Kasumi-1 (cell line): ENCODE results near the gene SDK1.

ENCODE experiments used
- DNase-seq, 2 experiments: peaks; one replicate each; lab custom pipeline; 2025; lab: John Stamatoyannopoulos, UW

SDK1 gene

GRCh38 chr7:4135301-4135700 lies 834.2 kb downstream of the SDK1 start:
- no peak for DNase-seq

GRCh38 chr7:4136036-4136435 lies 835.0 kb downstream of the SDK1 start:
- no peak for DNase-seq

- no peak for DNase-seq
Measured at GRCh38 chr7:4136501-4137110, 835.6 kb downstream of the SDK1 start.

GRCh38 chr7:4137552-4137951 lies 836.5 kb downstream of the SDK1 start:
- DNase-seq = no peak

- DNase-seq = no peak
Measured at GRCh38 chr7:4138866-4139265, 837.8 kb downstream of the SDK1 start.

- no peak for DNase-seq
Measured at GRCh38 chr7:4139656-4140625, 838.9 kb downstream of the SDK1 start.

- DNase-seq = no peak
Measured at GRCh38 chr7:4140933-4141332, 839.9 kb downstream of the SDK1 start.

GRCh38 chr7:4143006-4143405 lies 842.0 kb downstream of the SDK1 start:
- DNase-seq = no peak

- DNase-seq = no peak
Measured at GRCh38 chr7:4143511-4144171, 842.6 kb downstream of the SDK1 start.

GRCh38 chr7:4144172-4144701 lies 843.2 kb downstream of the SDK1 start:
- no peak for DNase-seq

- no peak for DNase-seq
Measured at GRCh38 chr7:4144811-4145510, 843.9 kb downstream of the SDK1 start.

GRCh38 chr7:4145576-4145975 lies 844.5 kb downstream of the SDK1 start:
- no peak for DNase-seq

- no peak for DNase-seq
Measured at GRCh38 chr7:4147926-4148620, 847.0 kb downstream of the SDK1 start.

- no peak for DNase-seq
Measured at GRCh38 chr7:4149236-4149635, 848.2 kb downstream of the SDK1 start.

GRCh38 chr7:4149645-4150044 lies 848.6 kb downstream of the SDK1 start:
- DNase-seq = no peak

GRCh38 chr7:4150731-4151130 lies 849.7 kb downstream of the SDK1 start:
- no peak for DNase-seq

- DNase-seq = no peak
Measured at GRCh38 chr7:4151524-4151923, 850.5 kb downstream of the SDK1 start.

GRCh38 chr7:4151926-4152549 lies 851.0 kb downstream of the SDK1 start:
- no peak for DNase-seq

GRCh38 chr7:4154882-4155535 lies 854.0 kb downstream of the SDK1 start:
- no peak for DNase-seq

GRCh38 chr7:4156190-4156589 lies 855.1 kb downstream of the SDK1 start:
- DNase-seq = no peak
